Stimulated activated CD8-positive, alpha-beta memory T cell treated with anti-CD3 and anti-CD28 coated beads, Interleukin-4, amount 100 ng/mL, for 1 hour (primary cell): Measurements from ENCODE around the gene DPYSL4.

Source experiments
- DNase-seq, 2 donors: peaks; one replicate each; pipeline ENCODE4 v3.0.0-alpha.2; 2020; ENCODE audit warnings: low read depth in 2 of 2, low spot score in 1 of 2

Gene DPYSL4

DNA sequence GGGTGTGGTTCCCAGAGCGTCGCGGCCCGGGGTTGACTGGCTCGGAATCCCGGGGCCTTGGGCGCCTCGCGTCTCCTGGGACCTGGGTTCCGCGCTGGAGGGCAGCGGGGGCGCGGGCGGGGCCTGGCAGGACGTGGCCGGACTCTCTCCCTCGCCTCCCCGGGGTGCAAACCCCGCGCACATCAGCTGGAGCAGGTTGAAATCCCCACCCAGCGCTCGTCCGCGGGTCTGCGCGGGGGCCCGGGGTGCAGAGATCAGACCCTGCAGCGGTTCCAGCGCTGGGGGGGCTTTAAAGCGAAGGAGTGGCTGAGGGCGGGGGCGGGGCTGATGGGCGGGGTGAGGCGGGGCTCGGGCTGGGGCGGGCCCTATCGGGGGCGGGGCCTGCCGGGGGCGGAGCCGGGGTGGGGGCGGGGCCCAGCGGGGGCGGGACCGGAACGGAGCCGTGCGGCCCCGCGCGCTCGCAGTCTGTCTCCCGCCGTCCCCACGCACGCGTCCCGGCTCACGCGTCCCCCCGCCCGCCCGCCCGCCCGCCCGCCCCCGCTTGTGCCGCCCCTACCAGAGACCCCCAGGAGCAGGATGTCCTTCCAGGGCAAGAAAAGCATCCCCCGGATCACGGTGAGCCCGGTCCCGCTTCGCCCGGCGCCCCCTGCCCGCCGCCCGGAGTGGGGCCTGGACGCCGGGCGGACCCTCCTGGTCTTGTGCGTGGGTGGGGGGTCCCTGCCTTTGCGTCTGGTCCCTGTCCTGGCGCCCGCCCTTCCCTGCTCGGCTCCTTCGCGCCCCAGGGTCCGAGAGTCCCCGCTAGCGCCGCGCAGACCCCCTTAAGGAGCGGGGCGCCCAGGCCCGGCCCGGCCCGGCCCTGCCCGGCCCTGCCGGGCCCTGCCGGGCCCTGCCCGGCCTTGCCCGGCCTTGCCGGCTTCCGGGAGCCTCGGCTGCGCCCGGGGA is at the start of gene DPYSL4:
Gene DPYSL4, plus strand, starts transcription at position 461 of the 942 bp plus-strand sequence. Its CDS starts 116 bp downstream, at position 577.
- DNase-seq, result no peak

DNA sequence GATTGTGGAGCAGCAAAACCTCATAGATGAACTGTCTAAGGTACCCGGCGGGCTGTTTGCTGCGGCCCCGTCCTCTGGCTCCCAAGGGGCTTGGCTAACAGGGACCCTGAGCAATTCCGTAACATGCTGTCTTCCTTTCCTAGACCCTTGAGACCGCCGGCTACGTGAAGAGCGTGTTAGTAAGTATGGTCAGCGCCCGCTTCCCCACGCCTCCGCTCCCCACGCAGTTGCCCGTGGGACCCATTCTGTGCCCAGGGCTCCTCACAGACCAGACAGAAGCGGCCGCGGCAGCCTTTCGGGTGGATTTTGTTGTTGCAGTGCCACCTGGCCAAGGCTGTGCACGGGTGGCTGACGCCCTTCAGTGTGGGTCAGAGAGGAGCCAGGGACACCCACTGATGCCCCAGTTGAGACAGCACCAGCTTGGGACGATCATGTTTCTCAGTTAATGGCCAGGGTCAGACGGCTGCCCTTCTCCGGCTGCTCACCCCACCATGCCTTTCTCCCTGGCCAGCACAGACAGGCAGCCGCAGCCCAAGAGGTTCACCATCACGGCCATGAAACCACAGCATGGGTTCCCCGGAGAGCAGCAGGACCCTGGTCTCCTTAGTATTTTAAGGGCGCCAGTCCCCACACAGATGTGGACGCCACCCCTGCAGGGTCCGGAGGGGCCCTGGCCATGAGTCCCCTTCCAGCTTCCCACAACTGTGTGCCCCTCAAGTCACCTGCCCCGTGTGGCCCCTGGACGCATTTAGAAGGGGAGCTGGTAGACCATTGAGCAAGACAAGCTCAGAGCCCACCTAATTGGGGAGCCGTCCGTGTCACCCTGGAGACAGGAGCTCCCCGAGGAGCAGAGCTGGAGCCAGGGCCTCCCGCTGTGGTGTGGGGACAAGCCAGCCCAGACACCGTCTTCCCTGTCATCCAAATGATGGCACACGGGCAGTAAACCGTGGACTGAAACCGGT is 49.4 kb upstream of the DPYSL4 start:
- DNase-seq, result no peak

DNA sequence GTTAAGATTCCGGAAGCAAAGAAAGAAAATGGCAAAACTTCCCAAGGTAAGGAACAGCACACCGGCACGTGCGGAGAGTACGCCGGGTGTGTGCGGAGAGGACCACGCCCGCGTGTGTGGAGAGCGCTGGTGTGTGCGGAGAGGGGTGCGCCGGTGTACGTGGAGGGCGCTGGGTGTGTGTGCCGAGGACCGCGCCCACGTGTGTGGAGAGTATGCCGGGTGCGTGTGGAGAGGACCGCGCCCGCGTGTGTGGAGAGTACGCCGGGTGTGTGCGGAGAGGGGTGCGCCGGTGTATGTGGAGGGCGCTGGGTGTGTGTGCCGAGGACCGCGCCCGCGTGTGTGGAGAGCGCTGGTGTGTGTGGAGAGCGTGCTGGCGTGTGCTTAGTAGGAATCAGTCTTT is 48.6 kb upstream of the DPYSL4 start:
- no peak for DNase-seq

GRCh38 chr10:132138596-132138995 is 48.2 kb upstream of the DPYSL4 start:
- DNase-seq, result no peak

GRCh38 chr10:132139526-132139925 is 47.2 kb upstream of the DPYSL4 start:
- no peak for DNase-seq

DNA sequence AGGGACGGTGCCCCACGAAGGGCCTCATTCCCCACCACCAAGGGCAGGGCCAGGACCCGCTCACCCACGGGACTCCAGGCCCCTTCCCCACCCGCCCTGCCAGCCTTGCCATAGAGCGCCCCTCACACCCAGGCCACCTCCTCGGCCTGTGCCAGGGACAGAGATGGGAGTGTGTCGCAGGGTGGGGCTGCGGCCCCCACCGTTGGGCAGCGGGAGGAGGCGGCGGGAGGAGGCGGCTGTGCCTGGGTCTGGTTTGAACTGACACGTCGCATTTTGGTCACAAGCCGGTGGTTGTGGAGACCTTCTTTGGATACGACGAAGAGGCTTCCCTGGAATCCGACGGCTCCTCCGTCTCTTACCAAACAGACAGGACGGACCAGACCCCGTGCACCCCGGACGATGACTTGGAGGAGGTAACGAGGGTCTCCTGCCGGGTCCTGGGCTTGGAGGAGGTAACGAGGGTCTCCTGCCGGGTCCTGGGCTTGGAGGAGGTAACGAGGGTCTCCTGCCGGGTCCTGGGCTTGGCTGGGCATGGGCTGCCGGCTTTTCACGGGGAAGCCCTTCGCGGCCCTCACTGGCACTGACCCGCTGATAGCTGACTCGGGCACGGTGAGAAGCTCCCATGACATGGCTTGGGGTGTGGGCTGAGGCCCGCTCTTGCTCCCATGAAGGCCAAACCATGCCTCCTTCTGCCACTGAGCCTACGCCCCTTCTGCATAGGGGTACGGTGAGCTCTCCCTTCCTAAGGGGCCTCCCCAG is 46.4 kb upstream of the DPYSL4 start:
- DNase-seq, result no peak

- DNase-seq, result no peak
Measured at GRCh38 chr10:132141076-132141475, 45.7 kb upstream of the DPYSL4 start.

GRCh38 chr10:132141526-132142395 is 45.0 kb upstream of the DPYSL4 start:
- no peak for DNase-seq

DNA sequence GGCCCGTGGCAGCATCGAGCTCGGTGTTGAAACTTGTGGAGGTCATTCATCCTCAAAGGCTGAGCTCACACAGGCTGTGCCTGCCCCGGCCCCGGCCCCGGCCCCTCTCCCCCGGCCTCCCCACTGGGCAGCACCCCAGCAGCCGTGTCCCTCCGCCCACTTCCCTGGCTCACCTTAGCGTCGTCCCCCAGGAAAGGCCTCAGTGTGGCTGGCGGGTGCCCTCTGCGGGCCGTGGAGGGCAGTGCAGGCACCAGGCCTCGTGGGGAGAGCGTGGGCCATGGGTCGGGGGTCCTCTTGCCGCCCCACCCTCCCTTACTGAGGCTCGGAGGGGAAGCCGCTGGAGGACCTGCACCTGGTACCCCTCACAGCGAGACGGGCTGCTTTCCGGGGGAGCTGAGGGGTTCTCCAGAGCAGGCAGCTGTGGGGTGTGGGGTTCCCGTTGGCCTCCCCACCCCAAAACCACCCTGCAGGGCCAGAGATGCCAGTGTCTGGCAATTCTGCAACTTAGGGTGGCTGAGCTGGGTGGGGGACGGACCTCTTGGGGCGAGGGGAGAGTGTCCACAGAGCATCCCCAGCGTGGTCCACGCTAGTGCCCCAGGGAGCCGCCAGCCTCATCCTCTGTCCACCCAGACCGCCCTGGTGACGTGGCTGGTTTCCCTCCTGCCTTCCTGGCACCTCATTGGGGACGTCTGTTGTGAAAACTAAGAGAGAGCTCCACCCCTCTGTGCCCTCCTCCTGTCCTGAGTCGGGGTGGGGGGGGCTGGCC is 44.2 kb upstream of the DPYSL4 start:
- no peak for DNase-seq

- no peak for DNase-seq
Measured at GRCh38 chr10:132143162-132143561, 43.6 kb upstream of the DPYSL4 start.

DNA sequence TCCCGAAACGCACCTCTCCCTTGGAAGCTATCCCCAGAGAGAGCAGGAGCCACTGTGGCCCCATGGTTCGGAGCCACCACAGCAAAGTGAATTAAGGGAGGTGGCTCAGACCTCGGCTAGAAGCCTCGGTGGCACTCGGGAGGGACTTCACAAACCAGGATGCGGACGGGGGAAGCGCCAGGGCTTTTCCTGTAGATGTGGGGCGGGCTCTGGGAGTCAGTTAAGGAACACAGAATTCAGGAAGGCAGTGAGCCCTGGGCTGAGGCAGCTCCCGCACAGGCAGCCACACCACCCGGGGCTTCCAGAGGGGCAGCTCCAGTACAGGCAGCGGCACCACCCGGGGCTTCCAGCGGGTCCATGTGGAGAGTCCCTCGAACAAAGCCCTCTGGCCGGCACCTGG is 42.7 kb upstream of the DPYSL4 start:
- no peak for DNase-seq

DNA sequence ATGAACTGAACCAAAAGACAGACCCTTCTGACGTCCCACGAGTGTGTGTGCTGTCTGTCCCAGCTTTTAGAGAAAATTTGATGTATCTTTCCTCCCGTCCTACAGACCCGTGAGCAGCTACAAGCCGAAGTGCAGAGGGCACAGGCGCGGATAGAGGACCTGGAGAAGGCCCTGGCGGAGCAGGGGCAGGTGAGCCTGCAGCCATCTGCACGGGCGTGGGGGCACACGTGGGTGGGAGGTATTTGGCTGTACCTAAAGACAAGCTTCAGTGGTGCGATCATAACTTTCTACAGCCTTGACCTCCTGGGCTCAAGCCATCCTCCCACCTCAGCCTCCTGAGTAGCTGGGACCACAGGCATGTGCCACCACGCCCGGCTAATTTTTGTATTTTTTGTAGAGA is 41.7 kb upstream of the DPYSL4 start:
- DNase-seq, result no peak

DNA sequence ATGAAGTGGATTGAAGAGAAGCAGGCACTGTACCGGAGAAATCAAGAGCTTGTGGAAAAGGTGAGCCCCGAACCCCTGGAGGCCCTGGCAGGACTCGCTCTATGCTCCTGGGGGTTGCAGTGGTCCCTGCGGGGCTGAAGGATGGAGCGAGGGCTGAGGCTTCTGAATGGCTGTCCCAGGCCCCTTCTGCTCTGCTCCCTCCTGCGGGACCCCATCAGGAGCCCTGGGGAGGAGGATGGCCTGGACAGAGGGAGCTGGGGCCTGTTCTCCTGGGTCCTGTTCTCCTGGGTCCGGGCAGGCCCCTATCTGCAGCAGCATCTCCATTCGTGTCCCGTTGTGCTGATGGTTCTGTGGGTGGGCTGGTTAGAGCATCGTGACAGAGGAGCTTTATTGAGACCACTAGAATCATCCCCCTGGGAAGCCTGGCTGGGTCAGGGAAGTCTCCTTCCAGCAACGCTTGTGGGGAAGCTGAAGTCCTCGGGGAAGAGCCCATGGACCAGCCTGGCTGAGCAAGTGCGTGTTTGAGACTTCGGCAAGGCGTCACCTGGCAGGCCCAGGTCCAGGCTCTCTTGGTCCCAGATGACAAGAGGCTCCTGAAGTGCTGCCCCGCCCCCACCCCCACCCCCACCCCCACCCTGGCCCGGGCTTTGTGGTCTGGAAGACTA is 41.1 kb upstream of the DPYSL4 start:
- no peak for DNase-seq

- no peak for DNase-seq
Measured at GRCh38 chr10:132146271-132146671, 40.5 kb upstream of the DPYSL4 start.

DNA sequence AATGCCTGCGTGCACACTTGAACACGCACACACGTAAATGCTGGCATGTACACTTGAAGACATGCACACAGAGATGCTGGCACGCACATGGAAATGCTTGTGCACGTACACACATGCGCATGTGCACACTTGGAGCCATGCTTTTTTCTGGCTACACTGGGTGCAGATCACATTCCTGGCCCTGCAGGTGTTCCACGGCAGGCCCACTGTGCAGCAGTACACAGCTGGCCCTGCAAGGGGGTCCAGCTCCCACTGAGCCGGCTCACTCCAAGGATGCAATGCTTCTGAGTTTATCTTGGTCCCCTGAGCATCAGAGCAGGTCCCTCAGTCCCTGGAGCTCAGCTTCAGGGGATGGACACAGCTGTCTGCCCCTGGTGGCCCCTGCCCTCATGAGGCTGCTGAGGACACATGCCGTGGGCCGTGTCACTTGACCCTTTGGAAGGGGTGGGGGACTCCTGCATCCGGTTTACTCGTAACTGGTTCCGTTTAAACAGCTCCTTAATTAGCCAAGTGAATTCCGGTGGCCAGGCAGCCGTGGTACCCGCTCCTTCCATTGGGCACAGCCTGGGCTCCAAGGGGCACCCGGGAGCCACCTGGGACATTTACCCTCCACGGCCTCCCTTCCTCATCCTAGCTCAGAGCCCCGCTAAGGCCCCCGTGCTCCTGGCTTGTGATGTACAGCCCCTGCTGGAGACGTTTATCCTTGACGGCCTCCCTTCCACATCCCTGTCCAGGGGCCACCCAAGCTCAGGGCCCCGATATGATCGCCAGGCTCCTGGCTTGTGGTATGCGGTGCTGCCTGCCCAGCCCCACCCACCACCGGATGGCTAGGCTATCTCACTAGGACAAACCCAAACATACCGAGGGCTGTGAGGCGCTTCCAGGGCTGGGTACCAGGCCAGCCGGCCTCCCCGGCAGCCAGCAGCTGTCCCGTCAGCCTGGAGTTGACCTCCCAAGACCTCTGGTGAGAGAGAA is 39.5 kb upstream of the DPYSL4 start:
- no peak for DNase-seq

- DNase-seq, result no peak
Measured at GRCh38 chr10:132148261-132149251, 38.2 kb upstream of the DPYSL4 start.
